Measurements from ENCODE around the gene GNL3L.
"Not testable (repeated sequence)": the region's sequence is repeated elsewhere in the genome, so short reads cannot be mapped to it uniquely, and the experiment has no call there.

Gene GNL3L

GRCh38 chrX:54555006-54555405 is 25.0 kb downstream of the GNL3L start:
- not testable (repeated sequence) for DNase-seq (ENCODE audit: low read depth in 2 of 2)

DNA sequence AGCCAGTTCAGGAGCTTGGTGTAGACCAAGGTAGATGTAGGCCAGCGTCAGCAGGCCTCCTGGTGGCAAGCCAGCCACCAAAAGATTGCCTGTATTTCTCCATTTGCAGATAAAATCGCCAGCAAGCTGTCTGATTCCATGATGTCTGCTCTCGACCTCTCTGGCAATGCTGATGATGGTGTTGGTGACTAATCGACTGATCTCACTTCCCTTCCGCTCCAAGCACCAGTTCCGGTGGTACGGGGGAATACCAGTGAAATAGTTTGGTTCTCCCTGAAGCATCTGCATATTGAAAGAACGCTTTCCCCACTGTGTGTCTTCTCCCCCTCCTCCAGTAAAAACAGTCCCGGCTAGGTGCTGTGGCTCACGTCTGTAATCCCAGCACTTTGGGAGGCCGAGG is 30.4 kb downstream of the GNL3L start:
- no peak for DNase-seq (ENCODE audit: low read depth in 2 of 2)

- DNase-seq (ENCODE audit: low read depth in 2 of 2) = no peak
Observed at GRCh38 chrX:54561622-54562021, 31.6 kb downstream of the GNL3L start.

DNA sequence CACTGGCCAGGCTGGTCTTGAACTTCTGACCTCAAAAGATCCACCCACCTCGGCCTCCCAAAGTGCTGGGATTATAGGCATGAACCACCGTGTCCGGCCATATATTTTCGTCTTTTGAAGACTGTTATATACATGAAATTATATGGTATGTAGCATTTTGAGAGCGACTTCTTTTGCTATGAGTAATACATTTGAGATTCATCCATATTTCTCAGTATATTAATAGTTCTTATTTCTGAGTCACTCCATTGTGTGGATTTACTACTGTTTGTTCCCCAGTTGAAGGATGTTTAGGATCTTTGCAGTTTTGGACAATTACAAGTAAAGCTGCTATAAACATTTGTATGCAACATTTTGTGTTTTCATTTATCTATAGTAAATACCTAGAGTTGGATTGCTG is 34.9 kb downstream of the GNL3L start:
- no peak for DNase-seq (ENCODE audit: low read depth in 2 of 2)

- no peak for DNase-seq (ENCODE audit: low read depth in 2 of 2)
Observed at GRCh38 chrX:54570332-54570731, 40.3 kb downstream of the GNL3L start.

GRCh38 chrX:54572641-54573040 is 42.6 kb downstream of the GNL3L start:
- DNase-seq (ENCODE audit: low read depth in 2 of 2) = not testable (repeated sequence)

- DNase-seq (ENCODE audit: low read depth in 2 of 2) = no peak
Observed at GRCh38 chrX:54597728-54598127, 67.7 kb downstream of the GNL3L start.

DNA sequence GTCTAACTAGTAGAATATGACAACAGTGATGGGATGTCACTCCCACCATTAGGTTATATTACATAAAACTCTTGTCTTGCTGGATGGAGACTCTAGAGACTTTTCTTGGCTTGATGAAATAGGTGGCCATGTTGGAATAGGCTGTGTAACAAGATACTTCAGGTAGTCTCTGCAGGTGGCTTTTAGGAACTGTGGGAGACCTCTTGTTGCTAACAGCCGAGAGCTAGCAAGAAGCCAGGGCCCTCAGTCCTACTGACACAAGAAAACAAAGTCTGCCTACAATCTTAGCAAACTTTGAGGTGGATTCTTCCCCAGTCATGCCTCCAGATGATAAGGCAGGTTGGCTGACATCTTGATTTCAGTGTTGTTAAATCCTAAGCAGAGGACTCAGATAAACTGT is 72.5 kb downstream of the GNL3L start:
- no peak for DNase-seq (ENCODE audit: low read depth in 2 of 2)
